ENCODE measurements around the gene DDRGK1.

- TF ChIP-seq CTCF (conservative IDR thresholded peaks at IDR 0.05; ENCODE audit: low read depth, low read length) (no peak), EZH2 (IDR thresholded peaks at IDR 0.05; ENCODE audit: low read length, unreplicated experiment) (no peak), EZH2phosphoT487 (IDR thresholded peaks at IDR 0.05; ENCODE audit: borderline replicate concordance, low read length) (no peak)
Observed at GRCh38 chr20:3192226-3193015, 12.1 kb downstream of the DDRGK1 start.
